Esophagus squamous epithelium (tissue), 5 donors: Measurements from ENCODE around the gene LDLRAD3. TPM values are rescaled to one million over a fixed set of nuclear protein-coding genes. Genes with fewer than 3 reads are reported as not detected.

ENCODE experiments used
- DNase-seq: peaks from one replicate; lab custom pipeline; 2025; lab: John Stamatoyannopoulos, UW
- H3K27ac ChIP-seq, 4 donors: fragments of 200-600 bp; sonication (generic); one replicate each; pipeline ENCODE4 v1.5.1; 2016 to 2019; ENCODE audit warnings: mild to moderate bottlenecking in 1 of 4
- H3K27me3 ChIP-seq, 4 donors: fragments of 200-600 bp; sonication (generic); 1 replicate in 3 of 4; 2 replicates in 1 of 4; pipeline versions ENCODE4 v1.5.1 to v1.6.0; 2017 to 2021; ENCODE audit warnings: antibody characterized with exemption in 1 of 4
- H3K36me3 ChIP-seq, 3 donors: fragments of 200-600 bp; sonication (generic); one replicate each; pipeline ENCODE4 v1.5.1; 2016 to 2019
- H3K4me1 ChIP-seq, 3 donors: fragments of 200-600 bp; sonication (generic); one replicate each; pipeline ENCODE4 v1.5.1; 2017 to 2019
- H3K4me3 ChIP-seq, 4 donors: fragments of 200-600 bp; sonication (generic); 1 replicate in 3 of 4; 2 replicates in 1 of 4; pipeline ENCODE4 v1.5.1; 2016 to 2019; ENCODE audit warnings: mild to moderate bottlenecking in 2 of 4, moderate library complexity in 1 of 4
- H3K9me3 ChIP-seq, 3 donors: fragments of 200-600 bp; sonication (generic); one replicate each; pipeline ENCODE4 v1.5.1; 2016 to 2019
- POLR2A ChIP-seq, 4 donors: fragments of 450-650 bp; IDR thresholded peaks; one replicate each; pipeline ENCODE4 v1.6.1; 2017; ENCODE audit warnings: antibody characterized with exemption in 4 of 4, mild to moderate bottlenecking in 4 of 4, moderate library complexity in 3 of 4
- WGBS, 2 donors: methylation state at CpG; one replicate each; pipeline ENCODE4 v1.1.5; 2018; 5-methylcytosine and 5-hydroxymethylcytosine counted together
- intact Hi-C: fragments of 100-400 bp; cut with DNase I; formaldehyde crosslinking; loops from one replicate; pipeline ENCODE4 v1.15.0; 2022
- total RNA-seq, 4 donors: library from RNA; depleted of rRNA; stranded (reverse); fragments of >200 nt; gene quantifications; one replicate each; pipeline ENCODE4 v1.1.0, GENCODE V29; 2016
- TF ChIP-seq, protein P1 (sequence below), 6 experiments: fragments of 450-650 bp in 4 of 6; fragments of 200-600 bp in 2 of 6; sonication (generic) in 2 of 6; IDR thresholded peaks; one replicate each; pipeline ENCODE4 v1.5.1; 2016 to 2019; ENCODE audit warnings: antibody characterized with exemption in 6 of 6, mild to moderate bottlenecking in 4 of 6, moderate library complexity in 4 of 6
- donor health status: DM: yes; HTN: yes; CAD: no.

The LDLRAD3 gene
- total RNA-seq, 4 donors from 2014 or later: 5.0 to 16.8 (median 8.2) TPM

DNA sequence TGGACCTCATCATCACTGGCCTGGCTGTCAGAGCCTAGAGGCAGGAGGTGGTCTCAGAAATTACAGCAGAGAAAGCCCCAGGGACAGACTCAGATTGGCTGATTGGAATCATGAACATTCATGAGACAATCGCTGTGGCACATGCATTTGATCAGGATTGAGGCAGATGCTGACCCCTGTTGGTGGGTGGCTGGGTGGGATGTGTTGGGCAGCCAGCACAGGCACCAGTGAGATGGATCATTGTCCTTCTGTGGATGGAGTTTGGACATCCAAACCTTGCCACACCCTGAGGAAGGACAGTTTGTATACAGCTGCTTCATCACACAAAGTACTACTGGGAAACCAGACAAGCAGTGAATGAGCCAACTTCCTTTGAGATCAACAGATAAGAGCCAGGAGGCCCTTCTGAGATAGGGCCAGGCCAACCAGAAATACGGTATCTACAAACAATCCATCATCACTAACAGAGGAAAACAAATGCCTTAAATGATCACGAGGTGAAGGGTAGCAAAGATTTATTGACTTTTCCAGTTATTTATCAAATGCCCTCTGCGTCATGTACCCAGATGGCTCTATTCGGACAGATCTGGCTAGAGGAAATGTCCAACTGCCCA lies 328.0 kb downstream of the LDLRAD3 start:
- Histone ChIP-seq H3K4me3 (no peak overlapping the region), H3K27me3 (no peaks in the 10 kb centered on the region), H3K9me3 (no peaks in the 10 kb centered on the region), H3K4me1 (no peaks in the 10 kb centered on the region), H3K27ac (no peak overlapping the region), H3K36me3 (peaks cover 0 to 67% (median 9%) of the 10 kb centered on the region in 3 donors)
- TF ChIP-seq, protein P1, sequence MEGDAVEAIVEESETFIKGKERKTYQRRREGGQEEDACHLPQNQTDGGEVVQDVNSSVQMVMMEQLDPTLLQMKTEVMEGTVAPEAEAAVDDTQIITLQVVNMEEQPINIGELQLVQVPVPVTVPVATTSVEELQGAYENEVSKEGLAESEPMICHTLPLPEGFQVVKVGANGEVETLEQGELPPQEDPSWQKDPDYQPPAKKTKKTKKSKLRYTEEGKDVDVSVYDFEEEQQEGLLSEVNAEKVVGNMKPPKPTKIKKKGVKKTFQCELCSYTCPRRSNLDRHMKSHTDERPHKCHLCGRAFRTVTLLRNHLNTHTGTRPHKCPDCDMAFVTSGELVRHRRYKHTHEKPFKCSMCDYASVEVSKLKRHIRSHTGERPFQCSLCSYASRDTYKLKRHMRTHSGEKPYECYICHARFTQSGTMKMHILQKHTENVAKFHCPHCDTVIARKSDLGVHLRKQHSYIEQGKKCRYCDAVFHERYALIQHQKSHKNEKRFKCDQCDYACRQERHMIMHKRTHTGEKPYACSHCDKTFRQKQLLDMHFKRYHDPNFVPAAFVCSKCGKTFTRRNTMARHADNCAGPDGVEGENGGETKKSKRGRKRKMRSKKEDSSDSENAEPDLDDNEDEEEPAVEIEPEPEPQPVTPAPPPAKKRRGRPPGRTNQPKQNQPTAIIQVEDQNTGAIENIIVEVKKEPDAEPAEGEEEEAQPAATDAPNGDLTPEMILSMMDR (IDR thresholded peaks at IDR 0.05): no peak
- no peak for TF ChIP-seq POLR2A (IDR thresholded peaks at IDR 0.05)
- intact Hi-C loops: no loop called here
- 83 to 84% methylated on average over 4 to 5 of the region's 5 CpGs for WGBS, 2 donors
- DNase-seq: no peak

- no peak for DNase-seq
- Histone ChIP-seq H3K9me3 (no peaks in the 10 kb centered on the region), H3K27ac (no peak overlapping the region), H3K36me3 (peaks cover 0 to 79% (median 9%) of the 10 kb centered on the region in 3 donors), H3K4me3 (no peak overlapping the region), H3K27me3 (no peaks in the 10 kb centered on the region), H3K4me1 (no peaks in the 10 kb centered on the region)
- WGBS, 2 donors: 77 to 78% methylated on average over 3 of the region's 3 CpGs
- TF ChIP-seq, protein P1 (IDR thresholded peaks at IDR 0.05): no peak
- TF ChIP-seq POLR2A (IDR thresholded peaks at IDR 0.05): no peak
- intact Hi-C loops: no loop called here
Measured at GRCh38 chr11:36273110-36273509, 329.2 kb downstream of the LDLRAD3 start.

GRCh38 chr11:36274414-36274813 lies 330.6 kb downstream of the LDLRAD3 start:
- Histone ChIP-seq H3K27me3 (no peaks in the 10 kb centered on the region), H3K36me3 (peaks cover 6 to 91% (median 16%) of the 10 kb centered on the region in 3 donors), H3K27ac (no peak overlapping the region), H3K4me1 (no peaks in the 10 kb centered on the region), H3K4me3 (no peak overlapping the region), H3K9me3 (no peaks in the 10 kb centered on the region)
- WGBS, 2 donors: 87 to 95% methylated on average over 3 of the region's 7 CpGs
- intact Hi-C loops: no loop called here
- no peak for TF ChIP-seq POLR2A (IDR thresholded peaks at IDR 0.05)
- TF ChIP-seq, protein P1 (IDR thresholded peaks at IDR 0.05): no peak
- no peak for DNase-seq

- Histone ChIP-seq H3K4me3 (no peak overlapping the region), H3K4me1 (peaks cover 0 to 5% (median 0%) of the 10 kb centered on the region in 3 donors), H3K27me3 (no peaks in the 10 kb centered on the region), H3K36me3 (peaks cover 6 to 71% (median 10%) of the 10 kb centered on the region in 3 donors), H3K9me3 (no peaks in the 10 kb centered on the region), H3K27ac (no peak overlapping the region)
- intact Hi-C loops: no loop called here
- no peak for TF ChIP-seq POLR2A (IDR thresholded peaks at IDR 0.05)
- TF ChIP-seq, protein P1 (IDR thresholded peaks at IDR 0.05): no peak
- DNase-seq: no peak
- 78 to 83% methylated on average over 6 to 12 of the region's 13 CpGs for WGBS, 2 donors
Measured at GRCh38 chr11:36278531-36279282, 334.8 kb downstream of the LDLRAD3 start.

DNA sequence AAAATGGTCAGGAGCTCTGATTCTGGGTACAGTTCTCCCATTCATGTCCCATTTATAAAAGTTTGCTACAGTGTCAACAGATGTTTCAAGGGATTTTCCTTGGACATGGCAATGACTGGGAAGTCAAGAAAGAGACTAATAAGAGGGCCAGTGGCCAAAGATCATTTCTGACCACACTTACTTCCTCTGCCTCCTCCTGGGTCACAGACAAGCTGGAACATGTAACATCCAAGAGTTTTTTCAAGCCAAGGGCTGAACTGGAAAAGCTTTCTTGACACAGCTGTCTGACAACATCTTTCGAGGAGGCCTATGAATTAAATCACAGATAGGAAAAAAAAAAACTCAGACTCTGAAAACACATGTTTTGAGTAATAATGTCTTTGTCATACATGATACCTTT lies 336.7 kb downstream of the LDLRAD3 start:
- no peaks in the 10 kb centered on the region for H3K27me3 ChIP-seq
- no peaks in the 10 kb centered on the region for H3K9me3 ChIP-seq
- H3K36me3 ChIP-seq: peaks cover 6 to 54% (median 7%) of the 10 kb centered on the region in 3 donors
- no peak overlapping the region for H3K4me3 ChIP-seq
- WGBS, 2 donors: 38 to 47% methylated on average over 1 of the region's 1 CpG
- intact Hi-C loops: no loop called here
- no peak for TF ChIP-seq POLR2A (IDR thresholded peaks at IDR 0.05)
- TF ChIP-seq, protein P1 (IDR thresholded peaks at IDR 0.05): no peak
- DNase-seq: no peak
- H3K4me1 ChIP-seq: peaks cover 0 to 5% (median 0%) of the 10 kb centered on the region in 3 donors
- no peak overlapping the region for H3K27ac ChIP-seq
